CD4-positive, alpha-beta T cell (primary cell): ENCODE measurements around the gene DMBX1. TPM values are rescaled to one million over a fixed set of nuclear protein-coding genes. Genes with fewer than 3 reads are reported as not detected.

Experiments
- ATAC-seq: fragments of 200-7000 bp; cut with Tn5 transposase; one replicate; pipeline ENCODE4 v1.10.0; 2022; ENCODE audit warnings: mild to moderate bottlenecking; ENCODE audit not compliant: poor library complexity
- CTCF ChIA-PET: fragments of 350-600 bp; sonication (Branson Sonifier 250); formaldehyde crosslinking; loops from one replicate; lab custom pipeline; 2021; ENCODE audit warnings: antibody characterized with exemption, inconsistent platforms; lab: Charles Lee
- POLR2A ChIA-PET: fragments of 350-600 bp; sonication (Branson Sonifier 250); formaldehyde crosslinking; loops from one replicate; lab custom pipeline; 2021; ENCODE audit warnings: antibody characterized with exemption, inconsistent platforms; lab: Charles Lee
- DNase-seq, 14 experiments: peaks; one replicate each; pipeline ENCODE4 v3.0.0-alpha.2; 2013 to 2020; ENCODE audit warnings: mixed read lengths in 2 of 14
- H3K27ac ChIP-seq, 2 donors: one replicate each; pipeline versions ENCODE4 v1.5.1 to v1.7.0; 2013; ENCODE audit warnings: low read length in 2 of 2, low read depth in 1 of 2, mild to moderate bottlenecking in 1 of 2
- H3K27me3 ChIP-seq, 2 experiments: 1 replicate in 1 of 2; 2 replicates in 1 of 2; pipeline versions ENCODE4 v1.6.1 to v1.7.0; 2013; ENCODE audit warnings: low read length in 2 of 2, control low read depth in 1 of 2, mild to moderate bottlenecking in 1 of 2, moderate library complexity in 1 of 2; ENCODE audit not compliant: insufficient read depth in 2 of 2, control insufficient read depth in 1 of 2
- H3K36me3 ChIP-seq: one replicate; pipeline ENCODE4 v1.6.1; 2013; ENCODE audit warnings: low read length, control low read depth; ENCODE audit not compliant: insufficient read depth
- H3K4me1 ChIP-seq: one replicate; pipeline ENCODE4 v1.6.1; 2013; ENCODE audit warnings: low read length, control low read depth; ENCODE audit not compliant: insufficient read depth
- H3K4me3 ChIP-seq: one replicate; pipeline ENCODE4 v1.5.1; 2013; ENCODE audit warnings: mild to moderate bottlenecking, low read length, moderate library complexity
- H3K9me3 ChIP-seq, 2 experiments: 1 replicate in 1 of 2; 2 replicates in 1 of 2; pipeline versions ENCODE4 v1.6.1 to v1.7.0; 2013; ENCODE audit warnings: low read length in 2 of 2, mild to moderate bottlenecking in 2 of 2, control low read depth in 1 of 2, moderate library complexity in 1 of 2; ENCODE audit not compliant: control insufficient read depth in 1 of 2, insufficient read depth in 1 of 2
- H3K27ac Mint-ChIP-seq: one replicate; pipeline ENCODE4 v1.8.0; 2020; ENCODE audit warnings: mixed read lengths
- H3K27me3 Mint-ChIP-seq: one replicate; pipeline ENCODE4 v1.8.0; 2021; ENCODE audit warnings: mixed read lengths
- H3K36me3 Mint-ChIP-seq: one replicate; pipeline ENCODE4 v1.8.0; 2021; ENCODE audit warnings: low read depth, mixed read lengths
- H3K4me1 Mint-ChIP-seq: one replicate; pipeline ENCODE4 v1.8.0; 2021; ENCODE audit warnings: low read depth, mixed read lengths
- H3K4me3 Mint-ChIP-seq: one replicate; pipeline ENCODE4 v1.8.0; 2020; ENCODE audit warnings: mild to moderate bottlenecking, mixed read lengths
- H3K9me3 Mint-ChIP-seq: one replicate; pipeline ENCODE4 v1.8.0; 2020; ENCODE audit warnings: mixed read lengths
- CTCF ChIP-seq: fragments of 200-600 bp; IDR thresholded peaks from one replicate; pipeline ENCODE4 v1.8.0; 2022; ENCODE audit warnings: antibody characterized with exemption, mild to moderate bottlenecking
- intact Hi-C, 2 experiments: fragments of 100-400 bp; cut with DNase I in 1 of 2; cut with micrococcal nuclease in 1 of 2; formaldehyde crosslinking; loops; one replicate each; pipeline versions ENCODE4 v1.15.1 to v1.9.0; 2023 to 2025; cut with DNase I, micrococcal nuclease
- total RNA-seq, 174 experiments: library from RNA in 2 of 174; stranded (reverse) in 2 of 174; gene quantifications; one replicate each; pipeline ENCODE4 v1.2.3 and lab custom pipeline; 2021 to 2026

The DMBX1 gene
- total RNA-seq, 2 experiments from 2014 or later: not detected

- no peaks in the 10 kb centered on the region for H3K36me3 Mint-ChIP-seq
- Histone ChIP-seq H3K4me1 (no peaks in the 10 kb centered on the region), H3K9me3 (no peaks in the 10 kb centered on the region), H3K27me3 (peaks cover 38% of the 10 kb centered on the region in 2 experiments), H3K27ac (no peak overlapping the region), H3K4me3 (no peak overlapping the region), H3K36me3 (no peaks in the 10 kb centered on the region)
- H3K27ac Mint-ChIP-seq: no peak overlapping the region
- no peak for TF ChIP-seq CTCF
- no peaks in the 10 kb centered on the region for H3K9me3 Mint-ChIP-seq
- H3K4me1 Mint-ChIP-seq: peaks cover under 1% of the 10 kb centered on the region
- H3K27me3 Mint-ChIP-seq: peaks cover 62% of the 10 kb centered on the region
- CTCF ChIA-PET: no interaction called here
- POLR2A ChIA-PET: no interaction called here
- H3K4me3 Mint-ChIP-seq: no peak overlapping the region
- intact Hi-C loops: no loop called here
- ATAC-seq (no peak), DNase-seq (no peak)
Measured at GRCh38 chr1:46497020-46497419, 7.4 kb downstream of the DMBX1 start.

GRCh38 chr1:46497665-46498064, 8.0 kb downstream of the DMBX1 start:
- Mint-ChIP-seq H3K36me3 (no peaks in the 10 kb centered on the region), H3K4me3 (no peak overlapping the region), H3K27ac (no peak overlapping the region), H3K4me1 (no peaks in the 10 kb centered on the region), H3K9me3 (no peaks in the 10 kb centered on the region), H3K27me3 (peaks cover 61% of the 10 kb centered on the region)
- Histone ChIP-seq H3K36me3 (no peaks in the 10 kb centered on the region), H3K27me3 (peaks cover 32% of the 10 kb centered on the region in 2 experiments), H3K27ac (no peak overlapping the region), H3K4me1 (no peaks in the 10 kb centered on the region), H3K9me3 (no peaks in the 10 kb centered on the region), H3K4me3 (no peak overlapping the region)
- TF ChIP-seq CTCF: no peak
- DNase-seq (no peak), ATAC-seq (no peak)
- intact Hi-C loops: no loop called here
- POLR2A ChIA-PET: no interaction called here
- CTCF ChIA-PET: no interaction called here

- Histone ChIP-seq H3K36me3 (no peaks in the 10 kb centered on the region), H3K9me3 (no peaks in the 10 kb centered on the region), H3K27me3 (peaks cover 5 to 6% of the 10 kb centered on the region in 2 experiments), H3K4me3 (no peak overlapping the region), H3K4me1 (no peaks in the 10 kb centered on the region), H3K27ac (no peak overlapping the region)
- ATAC-seq (no peak), DNase-seq (no peak)
- peaks cover 45% of the 10 kb centered on the region for H3K27me3 Mint-ChIP-seq
- H3K9me3 Mint-ChIP-seq: no peaks in the 10 kb centered on the region
- no peak for TF ChIP-seq CTCF
- H3K4me3 Mint-ChIP-seq: no peak overlapping the region
- ChIA-PET CTCF (no interaction called here), POLR2A (no interaction called here)
- H3K4me1 Mint-ChIP-seq: no peaks in the 10 kb centered on the region
- intact Hi-C loops: no loop called here
- no peaks in the 10 kb centered on the region for H3K36me3 Mint-ChIP-seq
- H3K27ac Mint-ChIP-seq: no peak overlapping the region
Measured at GRCh38 chr1:46501528-46501927, 11.9 kb downstream of the DMBX1 start.
